ENCODE results near the gene CRYGN.

CRYGN gene

DNA sequence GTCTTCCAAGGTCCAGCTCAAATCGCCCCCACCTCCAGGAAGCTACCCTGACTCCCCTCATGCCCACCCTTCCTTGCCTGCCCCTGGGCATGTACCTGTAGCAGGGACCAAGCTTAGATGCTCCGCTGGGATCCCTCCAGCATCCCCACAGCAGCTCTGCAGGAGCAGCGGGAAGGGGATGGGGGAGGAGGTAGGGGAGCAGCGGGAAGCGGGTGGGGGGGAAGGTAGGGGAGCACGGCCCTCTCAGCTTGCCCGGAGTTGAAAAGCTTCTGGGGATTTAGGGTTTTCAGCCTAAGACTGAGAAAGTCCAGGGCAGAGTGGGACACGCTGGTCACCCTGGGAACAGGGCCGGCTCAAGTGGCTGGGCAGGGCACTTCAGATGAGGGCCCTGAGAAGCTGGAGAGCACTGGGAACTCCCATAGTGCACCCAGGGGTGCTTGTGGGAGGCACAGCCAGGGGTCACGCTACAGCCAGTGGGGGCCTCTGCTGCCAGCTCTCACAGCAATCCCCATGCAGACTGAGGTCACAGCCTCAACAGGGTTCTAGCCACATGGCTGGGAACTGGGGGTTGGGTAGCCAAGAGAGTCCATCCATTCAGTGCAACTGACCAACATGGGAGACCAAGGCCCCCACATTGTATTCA is 43.5 kb downstream of the CRYGN start:
- DNase-seq (ENCODE audit: low read depth), result no peak
- TF ChIP-seq, protein P1, sequence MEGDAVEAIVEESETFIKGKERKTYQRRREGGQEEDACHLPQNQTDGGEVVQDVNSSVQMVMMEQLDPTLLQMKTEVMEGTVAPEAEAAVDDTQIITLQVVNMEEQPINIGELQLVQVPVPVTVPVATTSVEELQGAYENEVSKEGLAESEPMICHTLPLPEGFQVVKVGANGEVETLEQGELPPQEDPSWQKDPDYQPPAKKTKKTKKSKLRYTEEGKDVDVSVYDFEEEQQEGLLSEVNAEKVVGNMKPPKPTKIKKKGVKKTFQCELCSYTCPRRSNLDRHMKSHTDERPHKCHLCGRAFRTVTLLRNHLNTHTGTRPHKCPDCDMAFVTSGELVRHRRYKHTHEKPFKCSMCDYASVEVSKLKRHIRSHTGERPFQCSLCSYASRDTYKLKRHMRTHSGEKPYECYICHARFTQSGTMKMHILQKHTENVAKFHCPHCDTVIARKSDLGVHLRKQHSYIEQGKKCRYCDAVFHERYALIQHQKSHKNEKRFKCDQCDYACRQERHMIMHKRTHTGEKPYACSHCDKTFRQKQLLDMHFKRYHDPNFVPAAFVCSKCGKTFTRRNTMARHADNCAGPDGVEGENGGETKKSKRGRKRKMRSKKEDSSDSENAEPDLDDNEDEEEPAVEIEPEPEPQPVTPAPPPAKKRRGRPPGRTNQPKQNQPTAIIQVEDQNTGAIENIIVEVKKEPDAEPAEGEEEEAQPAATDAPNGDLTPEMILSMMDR (conservative IDR thresholded peaks at IDR 0.05; ENCODE audit: control insufficient read depth, insufficient read depth, low read depth, low read length), result no peak
- H3K4me3 ChIP-seq (ENCODE audit: control insufficient read depth, low read depth, low read length), result no peak overlapping the region

DNA sequence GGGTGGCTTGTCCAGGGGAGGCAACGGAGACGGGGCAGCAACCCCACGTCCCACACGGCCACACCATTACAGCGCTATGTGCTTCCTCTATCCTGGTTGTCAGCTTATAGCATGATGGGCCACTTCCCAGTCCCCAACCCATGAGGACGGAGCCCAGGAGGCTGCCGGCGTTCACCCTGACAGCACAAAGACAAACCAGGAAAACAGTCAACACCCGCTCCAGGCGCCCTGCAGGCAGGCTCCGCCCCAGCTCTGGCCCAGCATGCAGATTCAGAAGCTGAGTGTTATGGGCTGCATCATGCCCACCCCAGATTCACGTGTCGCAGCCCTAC is 44.9 kb downstream of the CRYGN start:
- DNase-seq (ENCODE audit: low read depth), result no peak
- H3K4me3 ChIP-seq (ENCODE audit: control insufficient read depth, low read depth, low read length), result no peak overlapping the region
- TF ChIP-seq, protein P1 (conservative IDR thresholded peaks at IDR 0.05; ENCODE audit: control insufficient read depth, insufficient read depth, low read depth, low read length), result no peak

DNA sequence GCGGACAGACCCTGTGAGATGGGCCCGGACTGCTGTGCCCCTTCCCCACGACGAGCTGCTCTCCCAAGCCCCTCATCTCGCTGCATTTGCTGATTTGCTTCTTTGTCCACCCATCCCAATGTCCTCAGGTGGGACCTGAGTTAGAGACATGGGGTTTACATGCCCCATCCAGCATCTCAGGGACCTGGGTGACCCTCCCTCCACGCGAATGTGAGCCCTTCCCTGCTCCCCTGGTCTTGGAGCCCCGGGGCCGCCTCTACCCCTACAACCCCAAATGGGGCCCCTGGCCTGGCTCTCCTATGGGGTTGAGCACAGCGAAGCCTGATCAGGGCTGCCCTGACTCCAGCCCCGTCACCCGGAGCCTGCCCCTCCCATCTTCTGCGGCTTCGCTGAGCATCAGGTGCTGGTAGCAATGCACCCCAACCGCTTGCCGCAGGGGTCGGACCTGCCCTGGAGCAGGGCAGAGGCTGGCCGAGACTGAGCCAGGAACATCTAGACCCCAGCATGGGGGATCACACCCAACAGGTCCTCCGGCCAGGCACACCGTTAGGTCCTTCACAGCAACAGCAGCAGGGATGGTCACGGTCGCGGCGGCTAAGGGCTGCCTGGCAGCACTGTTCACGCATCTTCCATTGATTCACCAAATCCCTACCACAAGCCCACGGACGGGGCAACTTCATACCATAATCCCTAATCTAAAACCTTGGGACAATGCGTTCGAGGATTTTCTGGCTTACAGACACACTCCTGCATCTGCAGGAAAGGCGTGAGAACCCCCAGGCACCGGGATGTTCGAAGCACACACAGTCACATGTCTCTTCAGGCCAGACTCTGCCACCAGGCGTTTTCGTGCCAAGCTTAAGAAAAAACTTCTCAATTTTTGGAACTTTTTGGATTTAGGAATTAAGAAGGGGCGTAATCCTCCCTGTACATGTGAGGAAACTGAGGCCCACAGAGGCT is 45.6 kb downstream of the CRYGN start:
- no peak overlapping the region for H3K4me3 ChIP-seq (ENCODE audit: control insufficient read depth, low read depth, low read length)
- TF ChIP-seq, protein P1 (conservative IDR thresholded peaks at IDR 0.05; ENCODE audit: control insufficient read depth, insufficient read depth, low read depth, low read length), result no peak
- DNase-seq (ENCODE audit: low read depth), result no peak

DNA sequence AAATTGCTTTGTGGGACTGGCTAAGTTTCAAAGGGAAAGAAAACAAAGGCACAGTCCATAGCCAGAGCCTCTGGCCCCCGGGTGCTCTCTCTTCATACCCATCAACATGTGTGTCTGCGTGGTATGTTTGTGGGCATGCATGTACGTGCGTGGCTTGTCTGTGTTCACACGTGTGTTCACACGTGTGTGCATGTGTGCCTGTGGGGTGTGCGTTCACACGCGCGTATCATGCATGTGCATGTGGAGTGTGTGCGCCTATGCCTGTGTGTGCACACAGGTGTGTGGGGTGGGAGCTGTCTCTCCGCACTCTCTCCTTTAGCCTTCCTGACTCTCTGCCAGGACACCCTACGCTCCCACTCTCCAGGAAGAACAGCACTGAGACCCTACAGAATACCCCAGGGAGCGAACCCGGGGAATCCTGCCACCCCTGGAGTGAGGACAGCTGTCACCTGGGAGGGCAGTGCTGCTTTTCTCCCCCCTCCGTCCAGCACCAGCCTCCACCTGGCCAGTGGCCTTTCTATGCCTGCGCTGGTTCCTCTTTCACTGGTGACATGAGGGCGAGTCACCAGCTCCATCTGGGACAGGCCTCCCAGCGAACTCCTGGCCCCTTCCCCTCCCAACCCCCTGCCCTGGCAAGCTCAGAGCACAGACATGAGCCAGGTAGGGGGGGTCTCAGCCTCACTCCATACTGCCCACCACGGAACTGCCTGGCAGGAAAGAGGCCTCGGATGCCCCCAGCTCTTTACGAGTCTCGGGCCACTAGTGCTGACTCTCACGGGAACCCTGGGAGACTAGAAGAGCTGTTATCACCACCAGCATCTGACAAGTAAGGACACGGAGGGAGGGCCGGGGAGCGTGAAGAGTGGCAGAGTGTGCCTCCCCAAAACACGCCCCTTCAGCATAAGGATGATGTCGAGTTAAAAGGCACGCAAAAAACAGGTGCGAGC is 46.6 kb downstream of the CRYGN start:
- TF ChIP-seq, protein P1 (conservative IDR thresholded peaks at IDR 0.05; ENCODE audit: control insufficient read depth, insufficient read depth, low read depth, low read length), result no peak
- H3K4me3 ChIP-seq (ENCODE audit: control insufficient read depth, low read depth, low read length), result no peak overlapping the region
- no peak for DNase-seq (ENCODE audit: low read depth)

DNA sequence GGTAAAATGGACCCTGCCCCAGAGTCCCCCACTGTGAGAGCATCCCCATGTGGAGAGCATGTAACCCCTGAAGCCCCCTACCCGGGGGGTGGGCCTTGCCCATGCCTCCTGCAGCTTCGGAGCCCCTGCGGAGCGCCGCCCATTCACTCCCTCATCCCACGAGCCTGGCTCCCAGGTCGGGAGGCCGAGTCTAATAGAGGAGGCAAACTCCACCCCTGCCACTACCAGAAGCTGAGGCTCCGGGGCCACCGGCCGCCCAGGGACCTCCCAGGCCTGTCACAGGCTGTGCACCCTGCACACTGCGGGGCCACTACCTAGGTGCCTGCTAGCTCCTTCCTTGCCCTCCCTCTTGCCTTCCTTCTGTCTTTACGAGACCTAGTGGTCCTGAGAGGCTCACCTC is 47.5 kb downstream of the CRYGN start:
- TF ChIP-seq, protein P1 (conservative IDR thresholded peaks at IDR 0.05; ENCODE audit: control insufficient read depth, insufficient read depth, low read depth, low read length), result no peak
- H3K4me3 ChIP-seq (ENCODE audit: control insufficient read depth, low read depth, low read length), result no peak overlapping the region
- no peak for DNase-seq (ENCODE audit: low read depth)

DNA sequence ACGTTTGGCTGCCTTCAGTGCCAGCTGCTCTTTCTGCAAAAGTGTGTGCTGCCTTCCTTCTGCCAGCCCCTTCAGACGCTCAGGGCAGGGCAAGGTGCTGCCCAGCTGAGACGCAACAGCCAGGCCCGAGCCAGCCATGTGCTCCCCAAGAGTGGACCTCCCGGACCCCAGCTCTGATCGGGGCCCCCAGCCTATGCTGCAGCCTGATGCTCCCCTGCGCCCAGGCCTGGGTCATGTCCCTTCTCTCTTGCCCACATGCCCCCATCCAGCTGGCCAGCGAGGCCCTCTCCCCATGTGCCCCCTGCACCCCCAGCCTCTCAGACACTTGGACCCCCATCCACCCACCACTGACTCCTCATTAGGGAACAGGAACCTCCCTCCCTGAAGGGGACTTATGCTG is 47.9 kb downstream of the CRYGN start:
- no peak for DNase-seq (ENCODE audit: low read depth)
- TF ChIP-seq, protein P1 (conservative IDR thresholded peaks at IDR 0.05; ENCODE audit: control insufficient read depth, insufficient read depth, low read depth, low read length), result no peak
- no peak overlapping the region for H3K4me3 ChIP-seq (ENCODE audit: control insufficient read depth, low read depth, low read length)
